HG03575 (cell line): ENCODE data around the gene RGS6.

Source experiments
- ATAC-seq: cut with Tn5 transposase; IDR thresholded peaks from one replicate; pipeline ENCODE4 v1.9.1; 2021; ENCODE audit not compliant: unreplicated experiment, insufficient number of reproducible peaks, low FRiP score; ENCODE audit errors: extremely low read depth

RGS6 gene

GRCh38 chr14:72492196-72492595 lies 560.0 kb downstream of the RGS6 start:
- ATAC-seq: no peak

- ATAC-seq: no peak
Observed at GRCh38 chr14:72495668-72496067, 563.4 kb downstream of the RGS6 start.

- no peak for ATAC-seq
Observed at GRCh38 chr14:72498646-72499045, 566.4 kb downstream of the RGS6 start.

GRCh38 chr14:72499746-72500145 lies 567.5 kb downstream of the RGS6 start:
- no peak for ATAC-seq

- ATAC-seq: no peak
Observed at GRCh38 chr14:72500234-72500838, 568.1 kb downstream of the RGS6 start.

- no peak for ATAC-seq
Observed at GRCh38 chr14:72501439-72501838, 569.2 kb downstream of the RGS6 start.

GRCh38 chr14:72503271-72503670 lies 571.0 kb downstream of the RGS6 start:
- no peak for ATAC-seq

- no peak for ATAC-seq
Observed at GRCh38 chr14:72503696-72504368, 571.6 kb downstream of the RGS6 start.

GRCh38 chr14:72510566-72510965 lies 578.3 kb downstream of the RGS6 start:
- ATAC-seq: no peak

GRCh38 chr14:72512281-72512680 lies 580.1 kb downstream of the RGS6 start:
- ATAC-seq: no peak

- ATAC-seq: no peak
Observed at GRCh38 chr14:72512925-72513324, 580.7 kb downstream of the RGS6 start.

- no peak for ATAC-seq
Observed at GRCh38 chr14:72513346-72513745, 581.1 kb downstream of the RGS6 start.

- ATAC-seq: no peak
Observed at GRCh38 chr14:72513965-72514659, 581.9 kb downstream of the RGS6 start.

GRCh38 chr14:72514660-72515025 lies 582.4 kb downstream of the RGS6 start:
- ATAC-seq: no peak

- ATAC-seq: no peak
Observed at GRCh38 chr14:72515779-72516770, 583.8 kb downstream of the RGS6 start.

GRCh38 chr14:72516936-72517700 lies 584.9 kb downstream of the RGS6 start:
- no peak for ATAC-seq

GRCh38 chr14:72517736-72518135 lies 585.5 kb downstream of the RGS6 start:
- ATAC-seq: no peak

GRCh38 chr14:72518809-72519377 lies 586.7 kb downstream of the RGS6 start:
- peak; percentile 47 for ATAC-seq
